ENCODE results near the gene ADARB2.

ADARB2 gene

DNA sequence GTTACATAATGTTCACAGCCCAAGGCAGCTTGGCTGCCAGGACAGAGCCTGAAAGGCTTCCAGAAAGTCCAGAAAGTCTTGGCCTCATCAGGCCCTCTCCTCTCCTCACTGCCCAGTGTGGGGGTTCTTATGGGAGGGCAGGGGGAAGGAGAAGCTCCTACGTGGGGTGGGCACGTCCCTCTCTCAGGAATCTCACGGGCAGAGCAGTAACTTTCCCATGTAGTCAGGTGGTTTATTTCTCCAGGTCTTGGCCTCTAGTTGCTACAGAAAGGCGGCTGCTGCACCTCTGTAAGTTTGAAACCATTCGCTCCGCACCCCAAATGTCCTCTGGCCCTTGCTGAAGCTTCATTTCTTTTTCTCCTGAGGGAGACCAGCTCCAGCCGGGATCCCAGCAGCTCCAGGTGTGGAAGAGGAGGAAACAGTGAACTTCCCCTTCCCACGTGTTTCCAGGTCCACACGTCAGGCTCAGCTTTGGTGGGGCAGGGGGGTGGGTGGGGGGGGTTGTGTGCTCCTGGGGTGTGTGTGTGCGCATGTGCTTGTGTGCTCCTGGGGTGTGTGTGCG is 360.9 kb downstream of the ADARB2 start:
- no peak for DNase-seq

DNA sequence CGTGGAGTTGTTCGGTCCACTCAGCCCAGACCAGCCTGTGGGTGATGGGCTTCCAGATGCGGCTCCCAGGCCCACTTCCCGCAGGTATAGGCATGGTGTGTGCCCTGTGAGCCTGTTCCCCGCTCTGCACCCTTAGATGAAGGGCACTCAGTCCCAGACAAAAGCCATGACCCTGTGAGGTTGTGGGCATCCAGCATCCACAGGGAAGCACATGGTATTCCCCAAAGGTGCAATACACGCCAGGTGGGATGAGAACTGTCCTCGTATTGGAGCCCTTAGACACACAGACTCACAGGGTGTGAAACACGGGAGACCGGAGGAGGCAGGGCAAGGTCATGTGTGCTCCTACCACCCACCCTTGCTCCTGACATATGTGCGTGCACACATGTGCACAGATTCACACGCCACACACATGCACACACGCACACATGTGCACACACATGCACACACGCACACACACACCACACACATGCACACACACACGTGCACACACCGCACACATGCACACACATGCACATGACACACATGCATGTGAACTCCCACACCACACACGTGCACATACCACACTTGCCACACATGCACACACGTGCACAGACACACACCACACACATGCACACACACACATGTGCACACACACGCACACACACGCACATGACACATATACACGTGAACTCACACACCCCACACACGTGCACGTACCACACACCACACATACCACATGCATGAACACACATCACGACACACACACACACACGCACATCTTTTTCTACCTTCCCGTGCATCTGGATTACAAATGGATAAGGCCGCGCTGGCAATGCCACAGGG is 361.8 kb downstream of the ADARB2 start:
- no peak for DNase-seq

DNA sequence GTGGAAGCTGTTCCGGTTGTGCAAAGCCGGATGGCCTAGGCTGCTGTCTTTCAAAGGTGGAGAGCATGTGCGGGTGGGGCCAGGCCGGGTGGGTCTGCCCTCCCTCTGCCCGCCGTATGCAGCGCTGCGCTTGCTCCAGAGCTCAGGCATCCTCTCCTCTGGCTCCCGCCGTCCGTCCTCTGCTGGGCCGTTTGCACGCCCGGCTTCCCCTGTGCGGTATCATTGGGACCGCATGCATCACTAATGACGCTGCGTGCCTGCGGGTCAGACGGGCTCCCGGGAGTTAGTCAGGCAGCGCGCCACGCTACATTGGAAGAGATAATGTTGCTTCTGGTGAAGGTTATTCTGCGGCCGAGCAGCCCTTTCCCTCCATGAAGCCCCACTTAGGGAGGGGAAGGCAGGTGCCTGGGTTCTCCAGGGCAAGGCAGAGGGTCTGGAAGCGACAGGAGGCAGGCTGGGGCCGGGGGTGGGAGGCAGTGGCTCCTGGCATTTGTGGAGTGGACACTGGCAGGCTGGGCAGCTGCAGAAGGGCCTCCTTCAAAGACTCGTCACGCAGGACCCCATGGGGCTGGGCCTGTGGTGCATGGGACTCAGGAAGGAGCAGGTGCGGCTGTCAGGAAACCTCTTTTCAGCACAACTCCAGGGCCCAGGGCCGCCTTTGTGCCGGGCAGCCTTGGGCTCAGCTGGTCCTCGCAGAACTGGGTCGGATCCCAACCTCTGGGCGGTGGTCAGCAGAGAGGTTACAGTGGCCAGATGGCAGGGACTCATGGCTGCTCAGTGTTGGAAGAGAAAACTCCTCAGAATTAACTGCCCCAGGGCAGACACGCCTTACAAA is 362.6 kb downstream of the ADARB2 start:
- no peak for DNase-seq

DNA sequence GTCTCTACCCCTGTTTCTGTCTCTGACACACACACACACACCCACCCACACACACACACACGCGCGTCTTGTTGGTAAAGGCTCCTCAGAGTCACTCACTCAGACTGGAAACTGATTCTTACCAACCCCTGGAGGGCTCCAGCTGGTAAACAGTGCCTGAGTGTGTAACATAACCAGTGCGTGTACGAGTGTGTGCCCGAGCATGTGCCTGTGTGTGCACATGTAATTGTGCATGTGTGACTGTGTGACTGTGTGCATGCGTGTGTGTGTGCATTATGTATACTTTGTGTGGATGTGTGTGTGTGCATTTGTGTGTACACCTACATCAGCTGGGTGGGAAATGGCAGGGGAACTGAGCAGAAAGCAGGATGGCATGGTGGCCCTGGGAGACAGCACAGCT is 364.0 kb downstream of the ADARB2 start:
- DNase-seq: no peak

DNA sequence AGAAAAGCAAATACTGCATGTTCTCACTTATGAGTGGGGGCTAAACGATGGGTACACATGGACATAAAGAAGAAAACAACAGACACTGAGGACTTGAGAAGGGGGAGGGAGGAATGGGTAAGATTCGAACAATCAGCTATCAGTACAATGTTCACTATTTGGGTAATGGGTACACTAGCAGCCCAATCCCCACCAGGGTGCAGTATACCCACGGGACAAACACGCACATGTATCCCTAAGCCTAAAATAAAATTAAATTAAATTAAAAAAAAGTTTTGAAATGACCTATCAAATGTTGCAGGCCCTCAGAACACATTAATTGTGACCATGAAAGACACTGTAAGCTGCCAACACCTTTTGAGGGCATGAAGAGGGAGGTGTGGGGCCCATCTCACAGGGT is 365.1 kb downstream of the ADARB2 start:
- no peak for DNase-seq

DNA sequence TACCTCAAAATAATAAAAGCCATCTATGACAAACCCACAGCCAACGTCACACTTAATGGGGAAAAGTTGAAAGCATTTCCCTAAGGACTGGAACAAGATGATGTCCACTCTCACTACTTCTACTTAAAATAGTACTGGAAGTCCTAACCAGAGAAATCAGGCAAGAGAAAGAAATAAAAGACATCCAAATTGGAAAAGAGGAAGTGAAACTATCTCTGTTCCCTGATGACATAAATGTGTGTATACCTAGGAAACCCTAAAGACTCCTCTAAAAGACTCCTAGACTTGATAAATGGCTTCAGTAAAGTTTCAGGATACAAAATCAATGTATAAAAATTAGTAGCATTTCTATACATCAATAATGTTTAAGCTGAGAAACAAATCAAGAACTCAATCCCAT is 367.0 kb downstream of the ADARB2 start:
- no peak for DNase-seq

DNA sequence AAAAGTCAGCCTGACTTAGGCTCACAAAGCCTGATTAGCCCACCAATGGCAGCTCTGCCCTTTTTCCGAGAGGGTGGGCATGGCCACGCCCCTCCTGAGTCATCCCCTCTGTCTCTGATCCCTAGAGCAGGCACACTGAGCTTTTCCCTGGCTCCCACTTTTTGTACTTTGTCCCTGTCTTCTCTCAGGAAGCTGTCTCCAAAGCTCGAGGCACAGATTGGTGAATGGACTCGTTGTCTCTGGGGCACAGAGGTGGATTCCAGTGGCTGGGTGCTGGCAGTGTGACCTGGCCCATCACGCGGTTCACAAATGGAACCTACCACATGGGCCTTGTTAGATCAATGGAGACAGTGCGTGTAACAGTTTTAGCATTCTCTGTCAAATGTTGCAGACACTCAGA is 367.7 kb downstream of the ADARB2 start:
- no peak for DNase-seq

DNA sequence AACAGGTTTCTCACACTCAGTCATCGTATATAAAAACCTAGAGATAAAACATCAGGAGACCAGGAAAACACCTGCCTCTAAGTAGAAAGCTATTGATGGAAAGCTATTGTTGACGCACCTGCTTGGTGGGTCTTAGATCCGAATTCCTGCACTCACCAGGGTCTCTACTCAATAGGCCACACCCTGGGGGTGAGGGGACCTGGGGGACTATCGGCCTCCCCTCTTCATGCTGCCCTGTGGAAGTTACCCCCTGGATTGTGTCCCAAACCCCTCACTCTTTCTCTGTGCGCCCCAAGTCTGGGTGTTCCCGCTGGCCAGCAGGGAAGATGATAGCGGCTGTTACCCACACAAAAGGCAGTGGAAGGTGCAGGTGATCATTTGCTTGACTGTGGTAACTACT is 368.1 kb downstream of the ADARB2 start:
- DNase-seq: no peak

DNA sequence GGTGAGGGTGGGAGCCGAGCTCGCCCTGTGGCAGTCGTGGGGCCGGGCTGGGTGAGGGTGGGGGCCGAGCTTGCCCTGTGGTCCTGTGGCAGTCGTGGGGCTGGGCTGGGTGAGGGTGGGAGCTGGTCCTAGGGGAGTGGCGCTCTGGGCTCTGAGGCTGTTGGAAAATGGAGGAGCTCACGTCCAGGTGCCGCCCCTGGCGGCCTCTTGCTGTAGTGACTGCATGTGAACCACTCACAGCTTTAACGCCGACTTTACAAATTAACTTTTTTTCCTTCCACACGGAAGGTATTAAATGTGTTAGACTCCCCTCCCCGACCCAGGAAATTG is 368.5 kb downstream of the ADARB2 start:
- DNase-seq: no peak

DNA sequence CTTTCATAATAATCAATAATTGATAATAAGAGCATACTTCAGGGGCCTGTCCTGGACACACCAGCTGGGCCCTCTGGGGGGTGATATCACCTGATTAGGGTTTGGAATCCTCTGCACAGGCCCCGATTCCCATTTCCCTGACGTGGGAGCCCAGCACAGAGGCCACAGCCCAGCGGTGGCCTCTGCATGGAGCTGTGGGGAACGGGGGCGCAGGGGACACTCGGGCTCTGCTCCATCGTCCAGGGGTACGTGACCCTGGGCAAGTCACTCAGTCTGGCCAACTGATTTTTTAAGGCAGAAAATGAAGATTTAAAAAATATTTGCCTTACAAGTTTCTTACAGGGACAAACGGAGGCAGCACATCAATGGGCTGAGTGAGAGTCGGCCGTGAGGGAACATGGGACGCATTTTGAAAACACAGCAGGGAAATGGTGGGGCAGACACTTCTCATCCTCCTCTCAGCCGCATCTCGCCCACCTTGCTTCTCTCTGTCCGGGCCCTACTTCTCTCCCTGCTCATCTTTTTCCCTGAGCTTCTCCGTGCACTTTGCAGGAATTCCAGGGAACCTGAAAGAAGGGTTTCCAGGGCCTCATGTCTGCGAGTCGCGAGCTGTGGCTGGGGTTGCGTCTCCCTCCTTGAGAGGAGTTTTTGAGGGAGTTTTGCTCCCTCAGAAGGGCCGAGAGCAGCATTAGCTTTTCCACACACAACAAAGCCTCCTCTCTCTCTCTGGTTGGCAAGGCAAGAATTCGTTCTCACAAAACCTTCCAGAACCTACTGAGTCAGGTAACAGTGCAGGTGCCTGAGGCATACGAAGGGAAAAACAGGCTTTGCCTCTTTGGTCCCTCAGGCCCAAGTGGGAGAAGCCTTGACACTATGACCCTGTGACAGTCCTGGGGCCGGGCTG is 369.1 kb downstream of the ADARB2 start:
- DNase-seq: no peak

DNA sequence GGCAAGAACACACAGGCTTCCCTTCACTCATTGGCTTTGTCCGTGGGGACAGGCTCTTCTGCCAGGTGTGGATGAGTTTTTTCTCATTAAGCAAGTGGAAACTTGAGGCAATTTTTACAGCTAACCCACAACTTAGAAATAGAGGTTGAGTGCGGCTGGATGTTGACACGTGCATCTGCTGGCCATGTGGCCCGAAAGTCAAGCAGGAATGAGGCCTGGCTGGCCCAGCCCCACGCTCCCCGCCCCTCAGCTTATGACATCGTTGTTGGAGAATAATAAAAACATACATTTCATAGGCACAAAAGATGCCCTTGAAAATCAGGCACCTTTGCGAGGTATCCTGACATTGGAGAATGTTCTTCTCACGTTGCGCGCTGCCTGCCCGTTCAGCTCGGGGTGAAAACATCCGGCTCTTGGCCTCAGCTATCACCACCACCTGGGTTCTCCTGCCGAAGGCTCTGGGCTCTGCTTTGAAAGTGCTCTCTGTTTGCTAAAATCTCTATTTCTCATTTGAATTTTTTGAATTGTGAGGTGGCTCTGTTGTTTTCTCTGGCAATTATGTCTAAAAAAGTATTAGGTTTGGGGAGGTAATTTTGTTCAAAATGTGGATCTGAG is 370.4 kb downstream of the ADARB2 start:
- DNase-seq: no peak

DNA sequence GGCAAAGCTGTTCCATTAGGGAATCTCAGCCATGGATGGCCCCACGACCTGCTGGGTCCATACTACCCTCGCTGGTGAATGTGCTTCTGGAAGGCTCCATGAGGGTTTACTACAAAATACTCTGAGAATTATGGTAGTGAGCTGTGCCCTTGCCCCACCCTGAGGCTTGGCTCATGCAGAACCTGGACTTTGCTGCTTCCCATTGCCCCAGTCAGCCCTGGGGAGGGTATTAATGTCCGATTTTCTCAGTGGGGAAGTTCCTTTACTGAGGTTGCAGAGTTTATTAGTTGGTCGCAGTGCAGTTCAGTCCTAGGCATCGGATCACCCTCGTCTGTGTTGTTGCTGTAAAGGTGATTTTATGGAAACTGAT is 371.0 kb downstream of the ADARB2 start:
- DNase-seq: no peak

DNA sequence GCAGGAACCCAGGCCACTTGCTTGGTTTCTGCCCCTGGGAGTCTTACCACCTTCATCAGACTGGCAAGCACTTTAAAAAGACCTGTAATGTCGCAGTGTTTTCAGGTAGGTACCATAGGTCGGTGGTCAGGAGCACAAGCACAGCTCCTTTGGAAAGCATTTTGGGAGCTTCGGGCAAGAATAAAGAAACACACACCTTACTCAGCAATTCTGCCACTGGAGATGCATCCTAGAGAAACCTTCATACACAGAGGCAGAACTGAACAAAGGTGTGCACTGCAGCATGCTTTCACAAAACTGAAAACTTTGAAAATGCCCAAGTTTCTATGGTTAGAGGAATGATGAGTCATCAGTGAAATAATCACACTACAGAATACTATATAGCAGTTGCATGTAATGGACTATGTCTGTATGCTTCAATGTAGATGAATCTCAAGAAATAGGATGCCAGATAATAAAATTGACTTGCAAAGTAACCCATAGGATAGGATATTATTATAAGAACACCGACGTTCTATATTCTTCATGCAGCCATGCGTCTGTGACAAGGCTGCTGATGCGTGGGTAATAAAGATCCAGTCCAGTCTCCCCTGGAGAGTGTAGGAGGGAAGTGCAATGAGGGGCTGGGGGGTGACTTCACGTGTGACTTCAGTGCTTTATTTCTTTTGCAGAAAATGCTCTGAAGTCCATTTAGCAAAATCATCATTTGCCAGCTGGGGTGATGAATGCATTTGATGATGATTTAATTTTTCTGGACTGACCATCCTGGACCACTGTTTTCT is 371.6 kb downstream of the ADARB2 start:
- no peak for DNase-seq

DNA sequence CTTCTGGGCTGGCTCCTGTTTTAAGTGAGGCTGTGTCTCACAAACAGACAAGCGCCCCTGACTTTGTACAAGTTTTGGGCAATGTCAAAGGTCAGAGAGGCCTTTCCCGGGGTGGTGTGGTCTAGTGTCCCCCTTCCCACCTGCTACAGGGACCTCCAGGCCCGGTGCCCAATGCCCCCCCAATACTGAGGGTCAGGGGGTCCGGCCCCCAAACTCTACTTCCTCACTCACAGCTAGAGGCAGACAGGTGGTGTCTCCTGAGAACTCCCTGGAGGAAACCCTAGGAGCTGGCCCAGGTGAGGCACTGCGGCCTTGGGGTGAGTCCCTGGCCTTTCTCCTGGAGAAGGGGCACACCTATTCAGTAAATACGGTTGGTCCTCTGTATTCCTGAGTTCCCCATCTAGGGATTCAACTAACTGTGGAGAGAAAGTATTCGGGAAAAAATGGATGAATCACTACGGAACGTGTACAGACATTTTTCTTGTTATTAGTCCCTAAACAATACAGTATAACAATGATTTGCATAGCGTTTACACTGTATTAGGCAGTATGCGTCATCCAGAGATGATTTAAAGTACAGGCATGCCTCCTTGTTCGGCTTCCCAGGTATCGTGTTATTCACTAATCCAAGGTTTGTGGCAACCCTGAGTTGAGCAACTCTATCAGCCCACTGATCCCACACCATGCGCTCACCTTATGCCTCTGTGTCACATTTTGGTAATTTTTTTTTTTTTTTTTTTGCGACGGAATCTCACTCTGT is 373.0 kb downstream of the ADARB2 start:
- DNase-seq: no peak

DNA sequence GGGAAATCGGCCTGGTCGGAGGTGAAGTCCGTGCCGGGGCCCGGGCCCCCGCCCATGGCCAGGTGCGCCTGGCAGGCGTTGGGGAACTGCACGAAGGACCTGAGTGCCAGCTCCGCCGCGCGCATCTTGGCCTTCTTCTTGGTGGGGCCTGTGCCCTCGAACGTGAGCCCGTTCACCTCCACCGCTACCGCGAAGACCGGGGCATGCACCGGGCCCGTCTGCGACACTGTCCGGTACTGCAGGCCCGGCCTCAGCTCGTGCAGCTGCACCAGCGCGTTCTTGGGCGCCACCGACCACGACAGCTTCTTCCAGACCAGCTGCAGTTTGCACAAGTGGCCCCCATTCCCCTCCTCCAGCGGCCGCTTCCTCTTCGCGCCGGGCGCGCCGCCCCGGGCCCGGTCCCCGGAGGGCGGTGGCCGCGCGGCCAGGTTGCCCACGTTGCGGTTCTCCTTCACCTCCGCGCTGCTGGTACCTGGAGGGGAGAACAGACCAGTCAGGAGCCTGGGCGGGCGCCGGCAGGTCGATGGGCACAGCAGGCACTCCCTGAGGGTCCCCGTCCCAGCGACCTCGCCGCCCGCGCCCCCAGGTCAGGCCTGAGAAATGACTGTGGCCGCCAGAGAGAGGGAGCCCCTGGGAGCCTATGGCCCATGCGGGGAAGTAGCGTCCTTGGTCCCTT is 373.7 kb downstream of the ADARB2 start:
- no peak for DNase-seq

DNA sequence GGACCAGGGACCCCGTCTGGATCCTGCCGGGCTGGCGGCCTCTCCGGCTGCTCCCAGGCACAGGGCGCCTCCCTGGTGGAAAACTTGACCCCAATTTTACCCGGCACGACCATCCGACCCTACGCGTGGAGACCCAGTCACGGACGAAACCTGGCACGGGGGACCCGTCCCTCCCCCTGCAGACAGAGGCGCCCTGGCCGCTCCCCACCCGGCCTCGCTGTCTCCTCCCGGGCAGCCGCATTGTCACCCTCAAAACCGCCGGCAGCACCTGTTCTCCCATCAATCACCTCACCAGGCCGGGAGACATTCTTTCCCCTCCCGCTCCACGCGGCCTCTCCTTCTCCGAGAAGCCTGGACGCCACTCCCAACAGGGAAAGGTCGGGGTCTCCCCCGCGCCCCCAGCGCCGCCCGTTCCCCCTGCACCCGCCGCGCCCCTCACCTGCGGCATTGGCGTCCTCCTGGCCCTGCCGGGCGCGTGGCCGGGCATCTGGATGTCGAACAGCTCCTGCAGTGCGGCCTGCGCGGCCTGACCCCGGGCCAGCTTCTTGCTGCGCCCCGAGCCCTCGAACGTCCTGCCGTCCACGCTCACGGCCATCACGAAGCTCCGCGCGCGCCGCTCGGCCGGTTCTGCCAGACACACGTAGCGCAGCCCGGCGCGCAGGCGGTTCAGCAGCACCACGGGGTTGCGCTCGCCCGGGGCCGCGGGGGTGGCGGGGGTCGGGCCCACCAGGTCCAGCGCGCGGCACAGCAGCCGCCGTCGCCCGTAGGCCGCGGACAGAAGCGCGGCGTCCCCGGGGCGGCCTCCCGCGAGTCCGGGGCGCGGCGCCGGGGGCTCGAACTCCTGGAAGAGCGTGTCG is 374.5 kb downstream of the ADARB2 start:
- DNase-seq: no peak

DNA sequence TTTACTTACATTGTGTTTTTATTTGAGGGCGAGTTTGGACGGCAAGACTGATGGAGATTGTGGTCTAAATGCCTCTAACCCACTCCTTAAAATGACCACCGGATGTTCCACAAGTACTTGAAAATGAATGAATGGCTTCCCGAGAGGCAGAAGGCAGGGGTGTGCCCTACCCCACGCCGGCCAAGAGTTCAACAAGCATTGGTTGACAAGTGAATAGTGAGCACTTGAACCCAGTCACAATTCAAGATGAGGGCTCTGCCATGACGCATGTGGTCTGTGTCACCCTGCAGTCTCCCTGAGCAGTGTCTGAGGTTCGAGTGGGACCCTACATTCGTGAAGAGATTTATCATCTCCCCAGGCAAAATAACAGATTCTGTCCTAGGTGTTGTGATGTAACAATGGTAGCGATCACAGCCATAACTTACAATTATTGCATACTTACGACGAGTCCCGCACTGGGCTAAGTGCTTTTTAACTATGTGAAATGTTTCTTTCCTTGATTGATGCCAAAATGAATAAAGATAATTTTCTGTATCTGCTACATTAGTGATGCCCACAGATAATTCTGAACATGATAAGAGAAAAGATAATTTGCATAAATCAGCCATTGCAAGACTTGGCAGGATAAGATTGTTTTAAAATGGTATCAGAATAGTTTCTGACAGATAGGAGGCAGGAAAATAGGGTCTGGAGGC is 375.8 kb downstream of the ADARB2 start:
- DNase-seq: no peak

DNA sequence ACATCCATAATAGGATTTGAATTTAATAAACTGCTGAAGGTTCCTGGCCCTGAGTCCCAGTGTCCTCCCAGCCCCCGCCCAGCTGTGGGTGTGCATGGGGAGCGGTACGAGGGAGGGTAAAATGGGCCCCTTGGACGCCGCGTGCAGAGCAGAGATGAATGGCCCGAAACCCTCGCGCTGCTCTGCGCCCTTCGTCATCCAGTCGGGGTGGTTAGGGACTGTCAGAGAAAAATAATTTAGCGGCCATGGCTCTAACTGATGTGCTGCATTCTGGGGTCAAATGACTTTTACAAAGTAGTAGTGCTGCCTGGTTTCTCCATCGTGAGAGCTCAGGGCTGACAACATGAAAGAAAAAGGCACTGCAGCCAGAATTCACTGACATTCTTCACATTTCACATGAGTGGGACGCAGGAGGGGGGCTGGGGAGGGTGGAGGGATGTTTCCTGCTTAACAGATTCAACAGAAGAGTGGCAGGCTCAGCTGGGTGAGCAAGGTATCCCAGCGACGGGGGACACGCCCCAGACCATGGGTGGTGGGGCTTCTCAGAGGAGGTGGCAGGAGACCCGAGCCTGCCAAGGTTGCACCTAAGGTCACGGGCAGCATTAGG is 376.7 kb downstream of the ADARB2 start:
- no peak for DNase-seq
